Esophagus (tissue), 2 donors: Measurements from ENCODE around the gene FAM135A. TPM values are rescaled to one million over a fixed set of nuclear protein-coding genes. Genes with fewer than 3 reads are reported as not detected.
"Not testable (repeated sequence)": the region's sequence is repeated elsewhere in the genome, so short reads cannot be mapped to it uniquely, and the experiment has no call there.

Experiments used
- H3K27ac ChIP-seq, 2 donors: one replicate each; pipeline ENCODE4 v1.5.1; 2013; ENCODE audit warnings: low read depth in 2 of 2, mild to moderate bottlenecking in 2 of 2, inconsistent platforms in 1 of 2, low read length in 1 of 2, moderate library complexity in 1 of 2
- H3K27me3 ChIP-seq, 2 donors: one replicate each; pipeline ENCODE4 v1.6.1; 2013; ENCODE audit warnings: low read length in 2 of 2, control low read depth in 1 of 2, mild to moderate bottlenecking in 1 of 2; ENCODE audit not compliant: insufficient read depth in 2 of 2, control insufficient read depth in 1 of 2
- H3K36me3 ChIP-seq, 2 donors: one replicate each; pipeline ENCODE4 v1.6.1; 2013; ENCODE audit warnings: low read length in 1 of 2; ENCODE audit not compliant: control insufficient read depth in 2 of 2, insufficient read depth in 2 of 2
- H3K4me1 ChIP-seq, 2 donors: one replicate each; pipeline ENCODE4 v1.6.1; 2013; ENCODE audit warnings: low read length in 1 of 2; ENCODE audit not compliant: control insufficient read depth in 2 of 2, insufficient read depth in 2 of 2
- H3K4me3 ChIP-seq, 2 donors: one replicate each; pipeline ENCODE4 v1.5.1; 2013; ENCODE audit warnings: low read length in 2 of 2, mild to moderate bottlenecking in 2 of 2, low read depth in 1 of 2, moderate library complexity in 1 of 2
- H3K9me3 ChIP-seq, 2 donors: one replicate each; pipeline ENCODE4 v1.6.1; 2013; ENCODE audit warnings: mild to moderate bottlenecking in 2 of 2, low read depth in 1 of 2, low read length in 1 of 2, moderate library complexity in 1 of 2; ENCODE audit not compliant: control insufficient read depth in 2 of 2, insufficient read depth in 1 of 2
- WGBS, 2 donors: extraction: QIAGEN DNeasy Blood & Tissue Kit; methylation state at CpG; one replicate each; pipeline ENCODE4 v1.1.7; 2013; 5-methylcytosine and 5-hydroxymethylcytosine counted together
- polyA plus RNA-seq, 2 donors: library from polyadenylated mRNA; stranded (reverse); fragments of 200-250 nt; gene quantifications; one replicate each; pipeline ENCODE4 v1.2.3, GENCODE V29; 2013
- donor health status: healthy with polysubstance abuse.
- donor health status: Bipolar disorder and iron deficiency.

The FAM135A gene
- polyA plus RNA-seq, 2 donors, result 40.9 to 46.6 TPM

DNA sequence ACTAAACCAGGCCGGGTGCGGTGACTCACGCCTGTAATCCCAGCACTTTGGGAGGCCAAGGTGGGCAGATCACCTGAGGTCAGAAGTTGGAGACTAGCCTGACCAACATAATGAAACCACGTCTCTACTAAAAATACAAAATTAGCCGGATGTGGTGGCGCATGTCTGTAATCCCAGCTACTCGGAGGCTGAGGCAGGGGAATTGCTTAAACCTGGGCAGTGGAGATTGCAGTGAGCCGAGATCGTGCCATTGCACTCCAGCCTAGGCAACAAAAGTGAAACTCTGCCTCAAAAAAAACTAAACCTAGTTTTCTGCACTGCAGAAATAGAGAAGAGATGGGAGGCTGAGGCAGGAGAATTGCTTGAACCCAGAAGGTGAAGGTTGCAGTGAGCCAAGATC lies 73.3 kb downstream of the FAM135A start:
- H3K27me3 ChIP-seq, H3K36me3 ChIP-seq, H3K4me3 ChIP-seq, H3K9me3 ChIP-seq, H3K4me1 ChIP-seq, H3K27ac ChIP-seq: not testable (repeated sequence)
- 96% methylated on average over 9 of the region's 9 CpGs for WGBS, 2 donors

DNA sequence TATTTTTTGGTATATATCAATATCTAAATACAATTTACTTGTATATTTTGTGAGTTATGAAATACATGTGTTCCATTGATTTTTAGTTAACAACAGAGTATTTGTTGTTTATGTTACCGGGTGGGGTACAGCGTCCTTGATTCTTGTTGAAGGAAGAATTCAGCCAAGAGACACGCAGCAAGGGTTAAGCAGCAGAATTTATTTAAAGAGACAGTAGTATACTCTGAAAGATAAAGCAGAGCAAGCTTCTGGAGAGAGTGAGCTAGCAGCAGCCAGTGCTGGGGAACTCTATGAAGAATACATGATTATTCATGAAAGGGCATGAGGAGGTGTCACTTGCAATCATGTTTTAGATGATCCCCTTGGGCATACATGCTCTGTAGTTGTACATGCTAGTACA lies 76.1 kb downstream of the FAM135A start:
- WGBS, 2 donors, result 42 to 47% methylated on average over 3 of the region's 3 CpGs

GRCh38 chr6:70494833-70495232 lies 81.5 kb downstream of the FAM135A start:
- no peak overlapping the region for H3K27ac ChIP-seq
- WGBS, 2 donors, result 86 to 91% methylated on average over 1 of the region's 1 CpG
- H3K4me3 ChIP-seq, result no peak overlapping the region
- no peaks in the 10 kb centered on the region for H3K27me3 ChIP-seq
- no peaks in the 10 kb centered on the region for H3K9me3 ChIP-seq
- H3K4me1 ChIP-seq, result no peaks in the 10 kb centered on the region
- no peaks in the 10 kb centered on the region for H3K36me3 ChIP-seq

More for the DNA sequence above, 76.1 kb downstream of the FAM135A start:
- Histone ChIP-seq H3K4me3 (no peak overlapping the region), H3K27ac (no peak overlapping the region), H3K9me3 (no peaks in the 10 kb centered on the region), H3K4me1 (no peaks in the 10 kb centered on the region), H3K36me3 (no peaks in the 10 kb centered on the region), H3K27me3 (no peaks in the 10 kb centered on the region)

- not testable (repeated sequence) for H3K4me3 ChIP-seq, H3K27ac ChIP-seq, H3K36me3 ChIP-seq, H3K4me1 ChIP-seq, H3K9me3 ChIP-seq, H3K27me3 ChIP-seq
- WGBS, 2 donors, result 90 to 92% methylated on average over 3 of the region's 3 CpGs
Measured at GRCh38 chr6:70495790-70496189, 82.5 kb downstream of the FAM135A start.

GRCh38 chr6:70502484-70502883 lies 89.2 kb downstream of the FAM135A start:
- peaks cover 0 to 7% of the 10 kb centered on the region in 2 donors for H3K36me3 ChIP-seq
- WGBS, 2 donors, result 98 to 99% methylated on average over 3 of the region's 3 CpGs
- no peak overlapping the region for H3K27ac ChIP-seq
- no peaks in the 10 kb centered on the region for H3K9me3 ChIP-seq
- H3K4me3 ChIP-seq, result no peak overlapping the region
- no peaks in the 10 kb centered on the region for H3K4me1 ChIP-seq
- no peaks in the 10 kb centered on the region for H3K27me3 ChIP-seq

GRCh38 chr6:70503813-70504465 lies 90.6 kb downstream of the FAM135A start:
- no peaks in the 10 kb centered on the region for H3K9me3 ChIP-seq
- no peak overlapping the region for H3K4me3 ChIP-seq
- no peaks in the 10 kb centered on the region for H3K27me3 ChIP-seq
- 97 to 98% methylated on average over 1 of the region's 1 CpG for WGBS, 2 donors
- H3K36me3 ChIP-seq, result peaks cover 0 to 7% of the 10 kb centered on the region in 2 donors
- H3K27ac ChIP-seq, result no peak overlapping the region
- no peaks in the 10 kb centered on the region for H3K4me1 ChIP-seq

- 95% methylated on average over 2 of the region's 2 CpGs for WGBS, 2 donors
- no peak overlapping the region for H3K27ac ChIP-seq
- peaks cover 0 to 5% of the 10 kb centered on the region in 2 donors for H3K36me3 ChIP-seq
- H3K9me3 ChIP-seq, result no peaks in the 10 kb centered on the region
- no peaks in the 10 kb centered on the region for H3K27me3 ChIP-seq
- no peaks in the 10 kb centered on the region for H3K4me1 ChIP-seq
- no peak overlapping the region for H3K4me3 ChIP-seq
Measured at GRCh38 chr6:70506321-70506720, 93.0 kb downstream of the FAM135A start.

GRCh38 chr6:70507161-70507560 lies 93.9 kb downstream of the FAM135A start:
- 72 to 84% methylated on average over 1 of the region's 1 CpG for WGBS, 2 donors
- H3K27ac ChIP-seq, result no peak overlapping the region

DNA sequence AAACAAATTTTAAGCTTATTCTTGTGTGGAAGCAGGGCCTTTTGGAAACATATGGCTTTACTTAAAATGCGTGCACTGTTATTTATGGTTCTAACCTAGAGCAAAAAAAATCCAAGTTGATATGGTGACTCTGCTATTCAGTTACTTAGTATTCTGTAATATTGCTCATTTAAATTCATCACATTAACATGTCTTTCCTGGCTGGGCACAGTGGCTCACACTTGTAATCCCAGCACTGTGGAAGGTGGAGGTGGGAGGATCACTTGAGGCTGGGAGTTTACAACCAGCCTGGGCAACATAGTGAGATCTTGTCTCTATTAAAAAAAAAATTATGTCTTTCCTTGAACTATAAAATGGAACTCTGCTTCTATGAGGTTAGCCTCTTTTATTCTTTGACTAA lies 95.6 kb downstream of the FAM135A start:
- Histone ChIP-seq H3K9me3 (no peaks in the 10 kb centered on the region), H3K4me3 (no peak overlapping the region), H3K36me3 (no peaks in the 10 kb centered on the region), H3K4me1 (no peaks in the 10 kb centered on the region), H3K27ac (no peak overlapping the region), H3K27me3 (no peaks in the 10 kb centered on the region)
- WGBS, 2 donors, result 97 to 100% methylated on average over 1 of the region's 1 CpG

More at GRCh38 chr6:70507161-70507560, 93.9 kb downstream of the FAM135A start:
- no peaks in the 10 kb centered on the region for H3K9me3 ChIP-seq
- no peaks in the 10 kb centered on the region for H3K36me3 ChIP-seq
- no peaks in the 10 kb centered on the region for H3K4me1 ChIP-seq
- H3K4me3 ChIP-seq, result no peak overlapping the region
- H3K27me3 ChIP-seq, result no peaks in the 10 kb centered on the region

GRCh38 chr6:70510600-70510999 lies 97.3 kb downstream of the FAM135A start:
- Histone ChIP-seq H3K4me3 (no peak overlapping the region), H3K27me3 (no peaks in the 10 kb centered on the region), H3K4me1 (no peaks in the 10 kb centered on the region), H3K36me3 (no peaks in the 10 kb centered on the region), H3K27ac (no peak overlapping the region), H3K9me3 (no peaks in the 10 kb centered on the region)
